Measurements from ENCODE around the gene GLE1. TPM values are rescaled to one million over a fixed set of nuclear protein-coding genes. Genes with fewer than 3 reads are reported as not detected.
A peak's percentile ranks its signal among the peaks of the same experiment; 100 is the strongest.
"Not testable (repeated sequence)": the region's sequence is repeated elsewhere in the genome, so short reads cannot be mapped to it uniquely, and the experiment has no call there.

The GLE1 gene
- total RNA-seq, 1 donor from 2014 or later: 19.0 TPM

GRCh38 chr9:128495296-128495695 lies 9.2 kb upstream of the GLE1 start:
- DNase-seq (ENCODE audit: low spot score): no peak

DNA sequence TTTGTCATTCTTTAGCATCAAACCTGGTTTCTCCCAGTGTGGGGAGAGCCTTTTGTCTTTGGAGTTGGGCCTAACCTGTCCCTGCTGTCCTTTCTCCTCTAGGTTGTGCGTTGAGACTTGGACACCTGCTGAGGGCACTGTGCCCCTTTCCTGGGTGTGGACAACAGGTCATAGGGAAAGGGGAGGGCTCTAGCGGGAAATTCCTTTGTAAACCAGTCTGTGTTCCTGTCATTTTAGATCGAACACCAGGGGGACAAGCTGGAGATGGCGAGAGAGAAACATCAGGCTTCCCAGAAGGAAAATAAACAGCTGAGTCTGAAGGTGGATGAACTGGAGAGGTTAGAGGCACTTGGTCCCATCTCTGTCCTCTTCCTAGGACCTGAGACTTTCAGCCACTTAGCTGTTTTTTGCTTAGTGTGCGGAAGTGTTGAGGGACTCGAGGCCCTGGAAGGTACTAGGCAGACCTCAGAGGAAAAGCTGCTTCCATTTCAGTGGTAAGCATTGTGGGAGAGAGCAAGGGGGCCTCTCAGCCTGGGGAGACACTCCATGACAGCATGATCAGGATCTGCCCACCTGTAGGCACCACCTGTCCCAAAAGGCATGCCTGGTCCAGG lies 8.6 kb upstream of the GLE1 start:
- no peak for DNase-seq (ENCODE audit: low spot score)

DNA sequence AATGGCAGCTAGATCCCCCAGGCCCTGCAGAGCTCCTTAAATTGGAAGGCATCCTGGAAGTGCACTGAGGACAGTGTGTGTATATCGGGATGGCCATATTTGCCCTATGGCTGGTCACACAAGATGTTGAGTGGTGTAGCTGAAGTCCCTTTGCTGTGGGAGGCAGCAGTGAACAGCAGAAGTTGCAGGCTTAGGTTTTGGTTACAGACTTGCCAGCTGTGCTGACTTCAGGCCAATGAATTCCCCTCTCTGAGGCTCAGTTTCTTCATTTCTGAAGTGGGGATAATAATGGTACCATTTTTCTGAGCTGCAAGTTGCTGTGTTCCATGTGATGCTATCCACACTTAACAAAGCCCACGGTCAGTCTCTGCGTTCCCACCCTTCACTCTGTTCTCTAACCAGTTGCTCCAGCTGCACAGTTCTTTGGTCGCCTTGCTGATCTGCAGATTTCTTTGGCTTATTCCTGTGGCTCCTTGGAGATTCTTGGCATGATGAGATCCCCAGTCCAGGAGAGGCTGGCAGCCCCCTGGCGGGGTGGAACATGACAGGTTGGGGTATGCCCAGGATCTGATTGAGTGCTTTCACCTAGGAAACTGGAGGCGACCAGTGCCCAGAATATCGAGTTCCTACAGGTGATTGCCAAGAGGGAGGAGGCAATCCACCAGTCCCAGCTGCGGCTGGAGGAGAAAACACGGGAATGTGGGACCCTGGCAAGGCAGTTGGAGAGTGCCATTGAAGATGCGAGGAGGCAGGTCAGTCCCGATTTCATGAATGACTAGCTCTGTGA lies 6.5 kb upstream of the GLE1 start:
- peak; percentile 84 for DNase-seq (ENCODE audit: low spot score)

GRCh38 chr9:128498911-128499310 lies 5.6 kb upstream of the GLE1 start:
- peak; percentile 43 for DNase-seq (ENCODE audit: low spot score)

DNA sequence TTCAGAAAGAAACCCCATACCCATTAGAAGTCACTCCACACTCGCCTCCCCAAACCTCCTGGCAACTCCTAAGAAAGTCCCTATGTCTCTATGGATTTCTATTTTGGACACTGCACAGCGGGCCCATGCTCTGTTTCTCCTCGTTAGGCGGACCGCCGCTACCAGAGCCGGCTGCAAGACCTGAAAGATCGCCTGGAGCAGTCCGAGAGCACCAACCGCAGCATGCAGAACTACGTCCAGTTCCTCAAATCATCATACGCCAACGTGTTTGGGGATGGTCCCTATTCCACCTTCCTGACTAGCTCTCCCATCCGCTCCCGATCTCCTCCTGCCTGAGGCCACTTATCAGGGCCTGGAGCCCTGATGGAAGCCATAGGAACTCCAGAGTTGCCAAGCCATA lies 4.6 kb upstream of the GLE1 start:
- DNase-seq (ENCODE audit: low spot score): peak; percentile 67

- not testable (repeated sequence) for DNase-seq (ENCODE audit: low spot score)
These were observed 1.1 kb upstream of the GLE1 start for GRCh38 chr9:128503415-128503825.

DNA sequence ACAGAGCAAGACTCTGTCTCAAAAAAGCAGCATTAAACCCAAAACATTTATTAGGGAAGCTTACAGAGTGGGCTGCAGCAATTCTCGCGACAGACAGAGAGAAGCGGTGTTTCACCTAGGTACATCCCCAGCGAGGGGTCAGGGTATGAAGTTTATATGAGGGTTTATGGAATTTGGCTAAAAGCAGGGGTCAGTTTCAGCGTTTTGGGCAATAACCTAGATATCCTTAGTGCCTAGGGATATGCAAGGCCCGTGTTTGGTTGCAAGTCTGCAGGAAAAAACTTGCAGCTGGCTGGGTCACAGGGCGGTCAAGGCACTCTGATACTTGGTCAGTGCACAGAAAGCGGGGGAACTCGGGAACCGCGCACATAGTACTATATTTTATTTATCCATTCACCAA lies 649 bp upstream of the GLE1 start:
- no peak for DNase-seq (ENCODE audit: low spot score)

DNA sequence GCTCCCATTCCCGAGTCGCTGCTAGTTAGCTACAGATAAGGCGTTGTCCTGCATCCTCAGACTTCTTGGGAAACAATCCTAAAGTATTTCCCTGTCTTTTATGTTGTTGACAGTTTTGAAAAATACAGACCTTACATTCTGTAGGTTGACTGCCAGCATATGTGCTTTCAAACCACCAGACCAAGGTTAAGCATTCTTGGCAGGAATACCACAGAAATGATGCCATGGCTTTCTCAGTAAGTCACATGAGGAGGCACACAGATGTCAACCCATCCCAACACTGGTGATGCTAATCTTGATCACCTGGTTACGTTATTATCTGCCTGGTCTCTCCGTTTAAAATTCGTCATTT lies 871 bp downstream of the GLE1 start:
- DNase-seq (ENCODE audit: low spot score): no peak

DNA sequence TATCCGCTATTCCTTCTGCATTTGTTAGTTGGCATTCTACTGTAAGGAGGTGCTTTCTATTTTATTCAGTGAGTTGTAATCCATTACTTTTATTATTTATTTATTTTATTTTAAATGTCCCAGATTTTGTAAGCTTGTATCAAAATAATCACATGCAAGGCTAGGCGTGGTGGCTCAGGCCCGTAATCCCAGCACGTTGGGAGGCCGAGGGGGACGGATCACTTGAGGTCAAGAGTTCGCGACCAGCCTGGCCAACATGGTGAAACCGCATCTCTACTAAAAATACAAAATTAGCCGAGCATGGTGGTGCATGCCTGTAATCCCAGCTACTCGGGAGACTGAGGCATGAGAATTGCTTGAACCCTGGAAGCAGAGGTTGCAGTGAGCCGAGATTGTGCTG lies 1.4 kb downstream of the GLE1 start:
- not testable (repeated sequence) for DNase-seq (ENCODE audit: low spot score)

DNA sequence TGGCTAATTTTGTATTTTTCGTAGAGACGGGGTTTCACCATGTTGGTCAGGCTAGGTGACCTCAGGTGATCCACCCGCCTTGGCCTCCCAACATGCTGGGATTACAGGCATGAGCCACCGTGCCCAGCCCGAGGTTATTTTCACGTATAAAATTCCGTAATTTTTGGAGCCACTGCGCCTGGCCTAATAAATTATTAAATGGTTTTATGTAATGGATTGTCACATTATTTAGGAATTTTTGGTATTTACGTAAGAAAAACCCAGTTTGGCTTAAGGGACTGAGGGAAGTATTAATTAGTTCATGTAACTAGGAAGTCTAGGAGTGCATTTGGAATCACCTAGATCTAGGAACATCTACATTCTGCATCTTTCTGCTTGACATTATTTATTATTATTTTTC lies 8.3 kb downstream of the GLE1 start:
- peak; percentile 39 for DNase-seq (ENCODE audit: low spot score)

GRCh38 chr9:128521956-128522355 lies 17.4 kb downstream of the GLE1 start:
- DNase-seq (ENCODE audit: low spot score): no peak

- no peak for DNase-seq (ENCODE audit: low spot score)
These were observed 18.8 kb downstream of the GLE1 start for GRCh38 chr9:128523199-128523925.

DNA sequence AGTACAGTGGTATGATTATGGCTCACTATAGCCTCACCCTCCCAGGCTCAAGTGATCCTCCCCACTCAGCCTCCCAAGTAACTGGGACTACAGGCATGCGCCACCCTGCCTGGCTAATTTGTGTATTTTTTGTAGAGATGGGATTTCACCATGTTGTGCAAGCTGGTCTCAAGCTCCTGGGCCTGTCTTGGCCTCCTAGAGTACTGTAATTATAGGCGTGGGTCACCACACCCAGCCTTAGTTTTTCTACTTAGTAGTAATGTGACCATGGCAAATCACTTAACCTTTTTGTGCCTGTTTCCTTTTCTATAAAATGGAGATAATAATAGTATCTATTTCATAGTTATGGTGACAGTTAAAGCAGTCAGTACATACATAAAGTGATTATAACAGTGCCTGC lies 22.2 kb downstream of the GLE1 start:
- no peak for DNase-seq (ENCODE audit: low spot score)

DNA sequence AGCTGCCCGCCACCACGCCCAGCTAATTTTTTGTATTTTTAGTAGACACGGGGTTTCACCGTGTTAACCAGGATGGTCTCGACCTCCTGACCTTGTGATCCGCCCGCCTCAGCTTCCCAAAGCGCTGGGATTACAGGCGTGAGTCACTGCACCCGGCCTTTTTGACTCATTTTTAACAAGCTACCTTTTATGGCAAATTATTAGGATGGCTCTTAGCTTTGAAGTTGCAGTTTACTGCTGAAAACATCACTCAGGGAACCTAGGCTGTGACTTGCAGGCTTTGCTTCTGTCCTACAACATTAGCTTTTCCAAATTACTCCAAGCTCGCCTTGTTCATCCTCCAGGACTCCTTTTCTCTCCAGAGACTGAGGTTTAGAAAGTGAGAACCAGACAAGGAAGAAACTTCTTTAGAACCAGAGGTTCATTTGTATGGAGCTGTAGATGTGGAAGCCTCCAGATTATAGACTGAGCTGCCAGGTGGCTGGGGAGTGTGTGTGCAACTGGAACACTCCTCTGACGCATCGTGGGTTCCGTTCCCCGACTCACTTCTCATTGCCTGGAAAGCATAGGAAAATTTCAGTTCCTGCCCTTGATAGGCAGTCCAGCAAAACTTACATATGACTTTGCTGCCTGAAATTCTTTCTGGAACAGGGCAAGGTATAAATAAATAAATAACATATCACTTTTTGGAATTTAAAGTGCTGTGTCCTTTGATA lies 24.1 kb downstream of the GLE1 start:
- no peak for DNase-seq (ENCODE audit: low spot score)

DNA sequence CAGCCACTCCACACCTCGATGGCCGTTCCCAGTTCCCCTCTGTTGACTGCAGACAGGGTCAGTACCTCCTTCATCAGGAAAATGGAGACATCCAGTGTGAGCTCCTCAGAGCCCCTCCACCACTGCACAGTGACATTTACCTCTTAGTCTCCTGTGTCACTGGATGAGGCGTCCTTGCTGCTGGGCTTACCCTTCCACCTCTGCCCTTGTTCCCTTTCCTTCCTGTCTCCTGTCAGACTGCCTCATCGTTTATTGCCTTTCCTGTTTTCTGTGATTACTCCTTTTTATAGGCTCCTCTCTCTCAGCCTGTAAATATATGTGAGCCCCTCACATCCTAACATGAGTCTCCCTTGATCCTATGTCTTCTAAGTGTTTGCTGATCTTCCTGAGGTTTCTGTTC lies 24.7 kb downstream of the GLE1 start:
- DNase-seq (ENCODE audit: low spot score): no peak

DNA sequence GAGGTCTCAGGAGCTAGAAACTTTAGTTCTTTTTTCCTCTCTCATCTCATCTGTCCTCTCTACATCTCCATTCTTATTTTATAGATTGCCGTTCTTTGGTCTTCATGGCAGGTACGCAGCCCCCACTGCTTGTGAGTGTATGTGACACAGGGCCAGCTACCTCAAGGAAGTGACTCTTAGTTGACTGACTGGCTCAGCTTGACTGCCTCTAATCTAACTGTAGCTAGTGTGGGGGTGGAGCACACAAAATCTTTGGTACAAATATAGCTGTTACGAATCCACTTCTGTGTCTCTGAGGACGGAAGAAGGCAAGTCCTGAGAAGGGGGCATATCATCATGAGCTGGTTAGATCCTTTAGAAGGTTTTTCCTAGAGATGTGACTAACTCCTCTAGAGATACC lies 28.1 kb downstream of the GLE1 start:
- DNase-seq (ENCODE audit: low spot score): no peak

DNA sequence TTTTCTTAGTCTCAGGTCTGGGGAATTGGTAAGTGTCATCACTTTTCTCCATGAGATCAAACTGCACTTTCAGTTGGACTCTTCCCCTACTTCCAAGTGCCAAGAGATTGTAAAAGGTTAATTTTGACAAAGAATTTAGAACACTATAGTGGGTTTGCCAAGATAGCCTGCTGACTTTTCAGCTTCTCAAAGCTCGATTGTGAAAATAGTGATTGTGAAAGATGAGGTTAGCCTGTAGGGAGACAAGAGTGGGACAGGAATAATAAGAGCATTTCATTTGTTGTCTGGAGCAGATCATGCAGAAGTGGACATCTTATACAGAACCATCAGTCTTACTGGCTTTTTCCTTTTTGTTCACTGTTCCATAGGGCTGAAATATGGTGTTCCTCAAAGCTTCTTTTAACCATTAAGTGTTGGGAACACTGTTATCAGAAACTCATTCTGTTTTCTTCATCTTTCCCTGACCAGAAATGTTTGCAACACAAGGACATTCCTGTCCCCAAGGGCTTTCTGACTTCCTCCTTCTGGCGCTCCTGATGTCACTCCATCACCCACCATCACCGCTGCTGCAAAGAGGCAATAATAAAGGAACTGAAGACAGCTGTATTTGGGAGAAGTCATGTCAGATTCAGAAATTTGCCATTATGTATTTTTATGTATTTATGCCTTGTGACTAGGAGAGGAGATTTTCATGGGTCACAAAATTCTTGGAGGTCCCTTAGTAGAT lies 36.3 kb downstream of the GLE1 start:
- DNase-seq (ENCODE audit: low spot score): no peak

DNA sequence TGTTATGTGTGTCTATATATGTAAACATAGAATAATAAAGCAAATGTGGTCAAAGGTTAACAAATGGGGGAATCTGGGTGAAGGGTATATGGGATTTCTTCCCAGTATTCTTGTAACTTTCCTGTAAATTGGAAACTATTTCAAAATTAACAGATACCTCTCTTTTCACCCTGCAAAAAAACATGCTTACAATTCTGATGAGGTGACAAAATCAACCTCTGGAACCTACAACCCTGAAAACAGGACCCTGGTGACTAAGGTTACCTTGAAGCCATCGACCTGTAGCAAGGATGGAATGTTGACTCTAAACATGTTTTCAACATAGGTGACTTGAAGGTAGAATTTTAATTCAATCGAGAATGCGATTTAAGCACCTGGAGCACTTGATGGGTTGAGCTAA lies 42.0 kb downstream of the GLE1 start:
- no peak for DNase-seq (ENCODE audit: low spot score)

- no peak for DNase-seq (ENCODE audit: low spot score)
These were observed 44.4 kb downstream of the GLE1 start for GRCh38 chr9:128548876-128549275.

DNA sequence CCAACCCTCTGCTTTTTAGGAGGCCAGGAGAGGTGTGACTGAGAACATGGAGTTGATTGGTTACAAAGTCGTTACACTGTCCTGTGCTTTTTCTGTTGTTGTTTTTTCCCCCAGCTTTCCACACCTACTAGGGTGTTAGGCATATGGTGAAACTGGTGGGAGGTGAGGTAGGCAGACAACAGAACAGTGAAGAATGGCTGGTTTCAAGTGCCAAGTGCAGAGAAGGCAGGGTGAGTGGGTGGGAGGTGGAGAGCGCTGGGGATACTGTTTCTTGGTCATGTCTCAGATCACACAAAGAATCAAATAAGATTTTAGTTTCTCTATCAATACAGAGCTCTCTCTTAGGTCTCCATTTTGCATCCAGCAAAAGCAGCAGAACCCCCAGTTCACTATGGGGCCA lies 45.7 kb downstream of the GLE1 start:
- DNase-seq (ENCODE audit: low spot score): no peak
